Chondrocyte (in vitro differentiated cells): ENCODE data around the gene RAD50. TPM values are rescaled to one million over a fixed set of nuclear protein-coding genes. Genes with fewer than 3 reads are reported as not detected.

Experiments used
- DNase-seq: peaks from one replicate; pipeline ENCODE4 v3.0.0; 2021; ENCODE audit warnings: mixed read lengths, low spot score
- H3K27ac Mint-ChIP-seq: one replicate; pipeline ENCODE4 v1.8.0; 2021; ENCODE audit warnings: mild to moderate bottlenecking, moderate library complexity, mixed read lengths; ENCODE audit not compliant: unreplicated experiment
- H3K27me3 Mint-ChIP-seq: 2 replicates; pipeline ENCODE4 v1.8.0; 2021; ENCODE audit warnings: low read depth, mixed read lengths
- H3K36me3 Mint-ChIP-seq: 2 replicates; pipeline ENCODE4 v1.8.0; 2021; ENCODE audit warnings: low read depth, mixed read lengths
- H3K4me1 Mint-ChIP-seq: 2 replicates; pipeline ENCODE4 v1.8.0; 2021; ENCODE audit warnings: low read depth, mild to moderate bottlenecking, mixed read lengths
- H3K4me3 Mint-ChIP-seq: one replicate; pipeline ENCODE4 v1.8.0; 2021; ENCODE audit warnings: mild to moderate bottlenecking, moderate library complexity, mixed read lengths; ENCODE audit not compliant: unreplicated experiment
- H3K9me3 Mint-ChIP-seq: 2 replicates; pipeline ENCODE4 v1.8.0; 2021; ENCODE audit warnings: low read depth, mixed read lengths
- CTCF ChIP-seq: fragments of 200-600 bp; sonication (generic); IDR thresholded peaks from 2 replicates; pipeline ENCODE4 v1.5.0; 2021; ENCODE audit warnings: antibody characterized with exemption, mild to moderate bottlenecking, moderate library complexity
- total RNA-seq: library from RNA; stranded (reverse); gene quantifications from 3 replicates; pipeline ENCODE4 v1.2.1, GENCODE V29; 2021

Gene RAD50
- total RNA-seq, 1 donor from 2014 or later, result 30.7 TPM

GRCh38 chr5:132641241-132641723 is 84.5 kb downstream of the RAD50 start:
- no peak for TF ChIP-seq CTCF
- Mint-ChIP-seq H3K4me3 (no peak overlapping the region), H3K4me1 (peaks cover 3% of the 10 kb centered on the region), H3K27me3 (no peaks in the 10 kb centered on the region), H3K27ac (no peak overlapping the region), H3K9me3 (no peaks in the 10 kb centered on the region), H3K36me3 (peaks cover 37% of the 10 kb centered on the region)
- no peak for DNase-seq

GRCh38 chr5:132641841-132642240 is 85.1 kb downstream of the RAD50 start:
- no peak for DNase-seq
- Mint-ChIP-seq H3K36me3 (peaks cover 38% of the 10 kb centered on the region), H3K27me3 (no peaks in the 10 kb centered on the region), H3K9me3 (no peaks in the 10 kb centered on the region), H3K4me3 (no peak overlapping the region), H3K4me1 (peaks cover 3% of the 10 kb centered on the region), H3K27ac (no peak overlapping the region)
- TF ChIP-seq CTCF, result no peak

- H3K27ac Mint-ChIP-seq, result no peak overlapping the region
- no peak for DNase-seq
- H3K4me1 Mint-ChIP-seq, result peaks cover 3% of the 10 kb centered on the region
- no peak for TF ChIP-seq CTCF
- peaks cover 33% of the 10 kb centered on the region for H3K36me3 Mint-ChIP-seq
- peaks cover 13% of the 10 kb centered on the region for H3K9me3 Mint-ChIP-seq
- H3K27me3 Mint-ChIP-seq, result no peaks in the 10 kb centered on the region
- H3K4me3 Mint-ChIP-seq, result no peak overlapping the region
Observed at GRCh38 chr5:132644177-132644576, 87.4 kb downstream of the RAD50 start.

- Mint-ChIP-seq H3K9me3 (peaks cover 13% of the 10 kb centered on the region), H3K4me3 (no peak overlapping the region), H3K27me3 (no peaks in the 10 kb centered on the region), H3K36me3 (peaks cover 25% of the 10 kb centered on the region), H3K27ac (no peak overlapping the region), H3K4me1 (no peaks in the 10 kb centered on the region)
- TF ChIP-seq CTCF, result no peak
- no peak for DNase-seq
Observed at GRCh38 chr5:132646583-132647266, 89.9 kb downstream of the RAD50 start.

GRCh38 chr5:132647473-132647872 is 90.7 kb downstream of the RAD50 start:
- TF ChIP-seq CTCF, result no peak
- DNase-seq, result no peak
- Mint-ChIP-seq H3K4me3 (no peak overlapping the region), H3K9me3 (peaks cover 13% of the 10 kb centered on the region), H3K27ac (no peak overlapping the region), H3K4me1 (no peaks in the 10 kb centered on the region), H3K27me3 (no peaks in the 10 kb centered on the region), H3K36me3 (peaks cover 22% of the 10 kb centered on the region)
